ENCODE results near the gene AMMECR1L. TPM values are rescaled to one million over a fixed set of nuclear protein-coding genes. Genes with fewer than 3 reads are reported as not detected.
"Not testable (repeated sequence)": the region's sequence is repeated elsewhere in the genome, so short reads cannot be mapped to it uniquely, and the experiment has no call there.

The AMMECR1L gene
- total and polyA plus RNA-seq, 3 experiments from 2014 or later, result 8.7 to 24.0 (median 23.4) TPM

DNA sequence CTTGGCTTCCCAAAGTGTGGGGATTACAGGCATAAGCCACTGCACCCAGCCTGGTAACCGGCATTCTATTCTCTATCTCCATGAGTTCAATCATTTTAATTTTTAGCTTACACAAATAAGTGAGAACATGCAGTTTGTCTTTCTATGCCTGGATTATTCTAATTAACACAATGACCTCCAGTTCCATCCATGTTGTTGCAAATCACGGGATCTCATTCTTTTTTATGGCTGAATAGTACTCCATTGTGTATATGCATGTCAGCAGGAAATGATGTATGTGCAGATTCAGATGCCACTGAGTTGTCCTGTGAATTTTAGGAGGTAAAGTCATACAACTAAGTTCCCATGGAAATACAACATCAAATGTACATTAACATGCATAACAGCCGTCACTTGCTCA, 24.7 kb upstream of the AMMECR1L start:
- ChIA-PET CTCF (no interaction called here), POLR2A (no interaction called here)
- Histone ChIP-seq H3K36me3 (ENCODE audit: insufficient read depth, low read length) (no peaks in the 10 kb centered on the region), H3K4me1 (ENCODE audit: insufficient read depth, low read length) (no peaks in the 10 kb centered on the region), H3K4me3 (ENCODE audit: low read length) (no peak overlapping the region), H3K27me3 (ENCODE audit: insufficient read depth, low read length, poor library complexity, severe bottlenecking) (no peaks in the 10 kb centered on the region), H3K9me3 (ENCODE audit: low read length) (no peaks in the 10 kb centered on the region), H3K27ac (ENCODE audit: low read depth, low read length) (no peak overlapping the region)
- no peak overlapping the region for H3K4me3 Mint-ChIP-seq
- no peak overlapping the region for H3K27ac Mint-ChIP-seq
- H3K4me1 Mint-ChIP-seq, result no peaks in the 10 kb centered on the region
- DNase-seq, result no peak
- peaks cover 0 to 2% (median 0%) of the 10 kb centered on the region in 5 donors for H3K9me3 Mint-ChIP-seq
- peaks cover 0 to 21% of the 10 kb centered on the region in 2 donors for H3K27me3 Mint-ChIP-seq
- H3K36me3 Mint-ChIP-seq, result no peaks in the 10 kb centered on the region

DNA sequence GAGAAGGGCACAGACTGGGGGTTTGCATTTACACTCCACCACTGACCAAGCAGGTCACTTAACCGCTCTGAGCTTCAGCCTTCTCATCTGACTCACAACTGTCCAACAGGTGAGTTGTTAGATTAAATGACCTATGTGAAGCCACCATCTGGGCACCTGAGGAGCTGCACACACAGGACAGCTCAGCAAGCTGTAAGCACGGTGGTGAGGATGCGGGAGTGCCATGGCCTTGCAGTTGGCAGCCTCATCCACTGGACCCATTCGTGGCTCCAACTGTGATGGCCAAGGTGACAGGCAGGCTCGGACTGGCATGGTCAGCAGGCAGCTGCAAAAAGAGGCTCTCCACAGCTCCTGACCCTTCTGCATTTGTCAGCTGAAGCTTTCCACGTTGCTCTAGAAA, 23.3 kb upstream of the AMMECR1L start:
- no peak overlapping the region for H3K27ac Mint-ChIP-seq
- H3K9me3 Mint-ChIP-seq, result peaks cover 0 to 2% (median 0%) of the 10 kb centered on the region in 5 donors
- H3K4me1 ChIP-seq (ENCODE audit: insufficient read depth, low read length), result no peaks in the 10 kb centered on the region
- no peak overlapping the region for H3K27ac ChIP-seq (ENCODE audit: low read depth, low read length)
- no peaks in the 10 kb centered on the region for H3K9me3 ChIP-seq (ENCODE audit: low read length)
- no peaks in the 10 kb centered on the region for H3K4me1 Mint-ChIP-seq
- ChIA-PET CTCF (interaction anchor here (1.5 kb wide), 1 partner anchor 10 kb away, joined by 3 read pairs; no protein-coding TSS in a partner anchor), POLR2A (no interaction called here)
- DNase-seq, result no peak
- H3K27me3 ChIP-seq (ENCODE audit: insufficient read depth, low read length, poor library complexity, severe bottlenecking), result no peaks in the 10 kb centered on the region
- no peaks in the 10 kb centered on the region for H3K36me3 ChIP-seq (ENCODE audit: insufficient read depth, low read length)
- H3K4me3 ChIP-seq (ENCODE audit: low read length), result no peak overlapping the region
- no peak overlapping the region for H3K4me3 Mint-ChIP-seq
- H3K27me3 Mint-ChIP-seq, result peaks cover 3 to 26% of the 10 kb centered on the region in 2 donors
- H3K36me3 Mint-ChIP-seq, result no peaks in the 10 kb centered on the region

DNA sequence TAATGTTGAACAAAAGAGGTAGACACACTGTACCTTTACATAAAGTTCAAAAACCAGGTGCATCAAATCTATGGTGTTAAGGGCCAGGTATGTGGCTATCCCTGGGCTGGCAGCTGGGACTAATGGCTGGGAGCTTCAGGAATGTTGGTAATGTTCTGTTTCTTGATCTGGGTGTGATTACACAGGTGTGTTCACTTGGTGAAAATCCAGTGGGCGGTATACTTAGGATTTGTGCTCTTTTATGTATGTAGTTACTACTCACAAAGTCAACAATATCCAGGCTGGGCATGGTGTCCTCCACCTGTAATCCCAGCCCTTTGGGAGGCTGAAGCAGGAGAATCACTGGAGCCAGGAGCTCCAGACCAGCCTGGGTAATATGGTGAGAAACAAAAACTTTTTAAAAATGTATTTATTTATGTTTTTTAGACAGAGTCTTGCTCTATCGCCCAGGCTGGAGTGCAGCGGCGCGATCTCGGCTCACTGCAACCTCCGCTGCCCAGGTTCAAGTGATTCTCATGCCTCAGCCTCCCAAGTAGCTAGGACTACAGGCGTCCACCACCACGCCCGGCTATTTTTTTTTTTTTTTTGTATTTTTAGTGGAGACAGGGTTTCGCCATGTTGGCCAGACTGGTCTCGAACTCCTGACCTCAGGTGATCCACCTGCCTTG, 22.1 kb upstream of the AMMECR1L start:
- DNase-seq; H3K9me3 Mint-ChIP-seq; H3K9me3 ChIP-seq (ENCODE audit: low read length); H3K4me3 Mint-ChIP-seq; H3K36me3 ChIP-seq (ENCODE audit: insufficient read depth, low read length); H3K27me3 ChIP-seq (ENCODE audit: insufficient read depth, low read length, poor library complexity, severe bottlenecking); H3K27ac ChIP-seq (ENCODE audit: low read depth, low read length); H3K4me1 ChIP-seq (ENCODE audit: insufficient read depth, low read length); H3K27ac Mint-ChIP-seq; H3K4me1 Mint-ChIP-seq; H3K4me3 ChIP-seq (ENCODE audit: low read length); H3K36me3 Mint-ChIP-seq; POLR2A ChIA-PET: not testable (repeated sequence)
- peaks cover 4 to 30% of the 10 kb centered on the region in 2 donors for H3K27me3 Mint-ChIP-seq
- CTCF ChIA-PET, result interaction anchor here (0.7 to 1.5 kb wide), 2 partner anchors 11 to 90 kb away, joined by 3 to 4 read pairs; no protein-coding TSS in a partner anchor

DNA sequence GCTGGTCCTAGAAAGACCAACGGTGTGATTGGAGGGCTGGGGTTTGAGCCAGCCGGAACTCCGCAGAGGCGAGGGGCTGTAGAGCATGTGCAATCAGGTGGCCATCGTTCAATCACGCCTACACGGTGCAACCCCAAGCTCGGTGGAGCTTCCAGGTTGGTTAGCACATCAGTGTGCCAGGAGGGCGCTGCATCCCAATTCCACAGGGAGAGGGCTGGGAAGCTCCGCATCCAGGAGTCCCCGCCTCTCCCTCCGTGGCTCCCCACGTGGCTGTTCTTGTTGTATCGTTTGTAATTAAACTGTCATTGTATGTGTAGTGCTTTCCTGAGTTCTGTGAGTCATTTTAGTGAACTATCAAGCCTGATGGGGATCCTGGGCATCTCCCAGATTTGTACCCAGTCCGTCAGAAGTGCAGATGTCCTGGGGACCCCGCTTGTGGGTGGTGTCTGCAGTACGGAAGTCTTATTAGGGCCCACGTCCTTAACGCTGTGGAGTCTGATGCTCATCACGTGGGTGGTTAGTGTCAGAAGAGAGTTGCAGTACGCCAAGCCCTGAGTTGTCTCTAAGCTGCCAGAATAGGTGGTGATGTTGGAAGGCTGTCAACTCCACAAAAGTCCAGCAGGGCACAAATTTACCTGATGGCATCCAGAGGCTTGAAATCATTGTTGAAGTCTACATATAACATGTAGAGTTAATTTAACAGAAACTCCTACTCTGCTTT, 20.6 kb upstream of the AMMECR1L start:
- Mint-ChIP-seq H3K4me1 (no peaks in the 10 kb centered on the region), H3K27ac (no peak overlapping the region), H3K9me3 (peaks cover 0 to 2% (median 0%) of the 10 kb centered on the region in 5 donors), H3K27me3 (peaks cover 4 to 30% of the 10 kb centered on the region in 2 donors), H3K4me3 (no peak overlapping the region), H3K36me3 (no peaks in the 10 kb centered on the region)
- Histone ChIP-seq H3K27ac (ENCODE audit: low read depth, low read length) (no peak overlapping the region), H3K4me3 (ENCODE audit: low read length) (no peak overlapping the region), H3K9me3 (ENCODE audit: low read length) (no peaks in the 10 kb centered on the region), H3K4me1 (ENCODE audit: insufficient read depth, low read length) (no peaks in the 10 kb centered on the region), H3K36me3 (ENCODE audit: insufficient read depth, low read length) (no peaks in the 10 kb centered on the region), H3K27me3 (ENCODE audit: insufficient read depth, low read length, poor library complexity, severe bottlenecking) (no peaks in the 10 kb centered on the region)
- CTCF ChIA-PET, result interaction anchor here (0.6 kb wide), 1 partner anchor 1921 kb away, joined by 3 read pairs; no protein-coding TSS in a partner anchor
- DNase-seq, result no peak
- POLR2A ChIA-PET, result no interaction called here

DNA sequence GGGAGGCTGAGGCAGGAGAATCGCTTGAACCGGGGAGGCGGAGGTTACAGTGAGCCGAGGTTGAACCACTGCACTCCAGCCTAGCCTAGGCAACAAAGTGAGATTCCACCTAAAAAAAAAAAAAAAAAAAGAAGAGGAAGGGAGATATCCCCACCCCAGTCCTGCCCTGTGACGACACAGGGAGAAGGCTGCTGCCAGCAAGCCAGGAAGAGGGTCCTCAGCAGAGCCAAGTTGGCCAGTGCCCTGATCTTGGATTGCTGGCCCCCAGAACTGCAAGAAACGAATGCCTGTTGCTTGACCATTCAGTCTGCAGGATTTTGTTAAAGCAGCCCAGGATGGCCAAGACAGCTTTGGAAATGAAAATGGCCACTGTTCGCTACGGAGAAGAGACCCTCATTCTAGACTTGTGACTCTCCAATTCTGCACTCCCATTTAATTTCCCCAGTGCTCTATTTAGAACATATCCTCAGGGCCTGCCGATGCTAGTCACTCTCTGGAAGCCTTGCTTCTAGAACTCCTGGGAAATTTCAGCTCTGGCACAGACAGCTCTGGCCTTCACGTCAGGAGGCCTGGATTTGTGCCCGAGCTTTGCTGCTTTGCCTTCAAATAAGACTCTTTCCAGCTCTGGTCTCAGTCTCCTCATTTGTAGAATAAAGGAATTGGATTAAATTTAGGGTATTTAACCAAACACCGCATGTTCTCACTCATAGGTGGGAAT, 15.7 kb upstream of the AMMECR1L start:
- ChIA-PET CTCF (no interaction called here), POLR2A (no interaction called here)
- Histone ChIP-seq H3K4me1 (ENCODE audit: insufficient read depth, low read length) (no peaks in the 10 kb centered on the region), H3K4me3 (ENCODE audit: low read length) (no peak overlapping the region), H3K9me3 (ENCODE audit: low read length) (no peaks in the 10 kb centered on the region), H3K27ac (ENCODE audit: low read depth, low read length) (no peak overlapping the region), H3K36me3 (ENCODE audit: insufficient read depth, low read length) (no peaks in the 10 kb centered on the region), H3K27me3 (ENCODE audit: insufficient read depth, low read length, poor library complexity, severe bottlenecking) (no peaks in the 10 kb centered on the region)
- no peaks in the 10 kb centered on the region for H3K4me1 Mint-ChIP-seq
- no peaks in the 10 kb centered on the region for H3K36me3 Mint-ChIP-seq
- no peak for DNase-seq
- no peaks in the 10 kb centered on the region for H3K9me3 Mint-ChIP-seq
- H3K27ac Mint-ChIP-seq, result no peak overlapping the region
- peaks cover 4 to 30% of the 10 kb centered on the region in 2 donors for H3K27me3 Mint-ChIP-seq
- no peak overlapping the region for H3K4me3 Mint-ChIP-seq

GRCh38 chr2:127897531-127898211, 11.9 kb upstream of the AMMECR1L start:
- POLR2A ChIA-PET, result no interaction called here
- Mint-ChIP-seq H3K4me3 (peak overlapping the region in 1 of 7 donors; percentile 23), H3K27me3 (peaks cover 0 to 13% of the 10 kb centered on the region in 2 donors), H3K4me1 (no peaks in the 10 kb centered on the region), H3K36me3 (no peaks in the 10 kb centered on the region), H3K27ac (no peak overlapping the region), H3K9me3 (no peaks in the 10 kb centered on the region)
- no peaks in the 10 kb centered on the region for H3K9me3 ChIP-seq (ENCODE audit: low read length)
- CTCF ChIA-PET, result no interaction called here
- H3K36me3 ChIP-seq (ENCODE audit: insufficient read depth, low read length), result no peaks in the 10 kb centered on the region
- no peak overlapping the region for H3K27ac ChIP-seq (ENCODE audit: low read depth, low read length)
- no peak for DNase-seq
- H3K4me3 ChIP-seq (ENCODE audit: low read length), result no peak overlapping the region
- no peaks in the 10 kb centered on the region for H3K4me1 ChIP-seq (ENCODE audit: insufficient read depth, low read length)
- no peaks in the 10 kb centered on the region for H3K27me3 ChIP-seq (ENCODE audit: insufficient read depth, low read length, poor library complexity, severe bottlenecking)

GRCh38 chr2:127893494-127893893, 7.7 kb upstream of the AMMECR1L start:
- Histone ChIP-seq H3K27me3 (ENCODE audit: insufficient read depth, low read length, poor library complexity, severe bottlenecking) (no peaks in the 10 kb centered on the region), H3K27ac (ENCODE audit: low read depth, low read length) (no peak overlapping the region), H3K9me3 (ENCODE audit: low read length) (no peaks in the 10 kb centered on the region), H3K36me3 (ENCODE audit: insufficient read depth, low read length) (no peaks in the 10 kb centered on the region), H3K4me3 (ENCODE audit: low read length) (no peak overlapping the region), H3K4me1 (ENCODE audit: insufficient read depth, low read length) (no peaks in the 10 kb centered on the region)
- no peaks in the 10 kb centered on the region for H3K36me3 Mint-ChIP-seq
- ChIA-PET POLR2A (no interaction called here), CTCF (no interaction called here)
- no peak overlapping the region for H3K27ac Mint-ChIP-seq
- H3K4me1 Mint-ChIP-seq, result peaks cover 0 to 5% (median 1%) of the 10 kb centered on the region in 3 donors
- DNase-seq, result no peak
- H3K27me3 Mint-ChIP-seq, result peaks cover 0 to 10% of the 10 kb centered on the region in 2 donors
- no peak overlapping the region for H3K4me3 Mint-ChIP-seq
- H3K9me3 Mint-ChIP-seq, result no peaks in the 10 kb centered on the region

DNA sequence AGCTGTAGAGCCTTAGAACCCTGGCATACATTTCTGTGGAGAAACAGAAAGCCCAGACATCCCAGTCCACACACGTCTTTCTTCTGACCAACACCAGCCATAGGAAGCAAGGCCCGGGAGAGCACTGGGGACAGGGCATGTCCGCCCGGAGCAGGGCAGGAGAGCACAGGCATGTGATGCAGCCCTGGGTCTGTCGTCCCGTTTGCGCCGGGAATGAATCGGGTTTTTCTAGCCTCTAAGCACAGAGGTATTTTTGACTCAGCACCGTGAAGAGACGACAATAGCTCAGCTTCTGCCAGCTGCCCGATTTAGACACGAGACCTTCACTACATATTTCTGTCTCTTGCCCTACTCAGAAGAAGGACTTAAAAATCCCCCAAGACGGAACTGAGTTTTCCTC, 7.3 kb upstream of the AMMECR1L start:
- H3K9me3 Mint-ChIP-seq, result no peaks in the 10 kb centered on the region
- H3K36me3 Mint-ChIP-seq, result no peaks in the 10 kb centered on the region
- Histone ChIP-seq H3K27ac (ENCODE audit: low read depth, low read length) (no peak overlapping the region), H3K9me3 (ENCODE audit: low read length) (no peaks in the 10 kb centered on the region), H3K4me3 (ENCODE audit: low read length) (no peak overlapping the region), H3K27me3 (ENCODE audit: insufficient read depth, low read length, poor library complexity, severe bottlenecking) (no peaks in the 10 kb centered on the region), H3K4me1 (ENCODE audit: insufficient read depth, low read length) (peaks cover 2% of the 10 kb centered on the region), H3K36me3 (ENCODE audit: insufficient read depth, low read length) (no peaks in the 10 kb centered on the region)
- peaks cover under 1 to 8% (median 2%) of the 10 kb centered on the region in 3 donors for H3K4me1 Mint-ChIP-seq
- ChIA-PET CTCF (no interaction called here), POLR2A (no interaction called here)
- no peak for DNase-seq
- no peak overlapping the region for H3K27ac Mint-ChIP-seq
- no peak overlapping the region for H3K4me3 Mint-ChIP-seq
- H3K27me3 Mint-ChIP-seq, result peaks cover 0 to 6% of the 10 kb centered on the region in 2 donors

Data from CD8-positive, alpha-beta memory T cell (primary cell).